HG03045 (cell line): Measurements from ENCODE around the gene CDK19.

Experiments used
- ATAC-seq: cut with Tn5 transposase; IDR thresholded peaks from one replicate; pipeline ENCODE4 v1.9.1; 2021; ENCODE audit warnings: mild to moderate bottlenecking, moderate library complexity; ENCODE audit not compliant: unreplicated experiment

The CDK19 gene

DNA sequence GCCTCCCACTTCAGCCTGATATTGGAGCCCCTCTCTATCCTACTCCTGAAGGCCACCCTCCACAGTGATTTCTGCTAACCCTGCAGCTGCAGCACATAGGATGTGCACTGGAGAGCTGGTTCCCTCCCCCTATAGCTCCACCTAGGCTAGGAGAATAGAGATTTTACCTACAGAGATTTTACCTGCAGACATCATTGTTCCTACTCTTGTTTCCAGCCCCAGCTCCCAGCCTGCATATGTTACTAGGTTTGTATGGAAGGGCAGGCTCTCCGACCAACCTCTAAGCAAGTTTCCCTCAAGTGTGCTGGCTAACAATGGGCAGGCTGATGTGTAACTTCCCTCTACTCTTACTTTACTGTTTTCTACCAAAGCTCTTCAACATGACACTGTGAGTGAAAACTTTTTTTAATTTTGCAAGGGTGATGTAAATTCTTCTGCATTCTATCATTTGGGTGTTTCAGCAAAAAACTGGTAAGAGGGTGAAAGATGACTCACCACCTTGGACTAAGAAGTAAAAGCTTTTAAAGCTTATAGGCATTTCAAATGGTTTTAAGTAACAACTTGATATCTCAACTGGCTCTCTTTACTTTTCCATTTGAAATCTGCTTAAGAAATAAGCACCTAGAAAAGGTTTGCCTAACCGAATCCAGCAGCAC lies 106.8 kb downstream of the CDK19 start:
- ATAC-seq: no peak

DNA sequence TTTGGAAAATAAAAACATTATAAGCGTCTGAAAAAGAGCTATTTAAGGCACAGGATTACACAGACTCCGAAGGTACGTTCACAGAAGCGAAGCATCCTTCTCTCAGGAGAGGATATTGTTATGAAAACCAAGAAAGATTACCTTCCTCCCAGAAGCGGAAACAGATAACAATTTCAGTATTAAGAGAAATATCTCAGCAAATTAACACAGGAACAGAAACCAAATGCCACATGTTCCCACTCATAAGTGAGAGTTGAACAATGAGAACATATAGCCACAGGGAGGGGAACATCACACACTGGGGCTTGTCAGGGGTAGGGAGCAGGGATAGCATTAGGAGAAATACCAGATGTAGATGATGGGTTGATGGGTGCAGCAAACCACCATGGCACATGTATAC lies 109.7 kb downstream of the CDK19 start:
- ATAC-seq: no peak

DNA sequence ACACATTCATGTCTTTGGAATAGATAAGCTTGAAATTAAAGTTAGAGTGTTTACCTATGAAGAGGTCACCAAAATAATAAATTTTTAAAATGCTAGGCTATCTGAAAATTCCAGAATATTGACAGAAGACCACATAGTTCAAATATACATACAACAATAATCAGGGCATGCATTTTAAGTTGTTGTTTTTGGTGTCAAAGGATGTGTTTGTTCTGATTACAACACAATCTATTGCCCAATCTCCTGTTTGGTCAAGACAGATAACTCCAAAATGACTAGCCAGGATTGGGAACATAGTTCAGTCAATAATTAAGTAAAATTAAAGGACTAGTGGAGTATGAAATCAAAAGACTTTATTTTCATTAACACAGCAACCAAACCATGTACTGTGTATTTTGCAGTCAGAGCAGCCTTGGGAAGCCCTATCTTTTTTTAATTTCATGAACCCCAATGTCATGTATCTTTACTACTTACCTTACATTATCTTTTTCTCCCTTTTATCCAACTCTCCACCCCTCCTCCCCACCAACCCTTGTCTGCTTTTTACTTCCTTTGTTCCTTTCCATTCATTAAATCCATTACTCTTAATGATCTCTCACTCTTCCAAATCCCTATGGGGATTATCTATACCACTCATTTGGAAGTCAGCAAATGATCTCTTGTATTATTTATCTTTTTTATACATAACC lies 111.2 kb downstream of the CDK19 start:
- ATAC-seq: no peak

- no peak for ATAC-seq
Observed at GRCh38 chr6:110703010-110703905, 112.0 kb downstream of the CDK19 start.

DNA sequence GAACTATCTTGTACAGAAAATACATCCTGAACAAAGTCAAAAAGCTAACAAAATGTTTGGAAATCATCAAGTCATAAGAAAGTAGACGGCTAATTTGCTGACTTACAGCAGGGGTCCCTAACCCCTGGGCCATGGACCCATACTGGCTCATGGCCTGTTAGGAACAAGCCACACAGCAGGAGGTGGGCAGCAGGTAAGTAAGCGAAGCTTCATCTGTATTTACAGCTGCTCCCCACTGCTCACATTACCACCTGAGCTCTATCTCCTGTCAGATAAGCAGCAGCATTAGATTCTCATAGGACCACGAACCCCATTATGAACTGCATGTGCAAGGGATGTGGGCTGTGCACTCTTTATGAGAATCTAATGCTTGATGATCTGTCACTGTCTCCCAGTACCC lies 115.5 kb downstream of the CDK19 start:
- ATAC-seq: no peak

GRCh38 chr6:110693994-110694393 lies 121.3 kb downstream of the CDK19 start:
- no peak for ATAC-seq

DNA sequence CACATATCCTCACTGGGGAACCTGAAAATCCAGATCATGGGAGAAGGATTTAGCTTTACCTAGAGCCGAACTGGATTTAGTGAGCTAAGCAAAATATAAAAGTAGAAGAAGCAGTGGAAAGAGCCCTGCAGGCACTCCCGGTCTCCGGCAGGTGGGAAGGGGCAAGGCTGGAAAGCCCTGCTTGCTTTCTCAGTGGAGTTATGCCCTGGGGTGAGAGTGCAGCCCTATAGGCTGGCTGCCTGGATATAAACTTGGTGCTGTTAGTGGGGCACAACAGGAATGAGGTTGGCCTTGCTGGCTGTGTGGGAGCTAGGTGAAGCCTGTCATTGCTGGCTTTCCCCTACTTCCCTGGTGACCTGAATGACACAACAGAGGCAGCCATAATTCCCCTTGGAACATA lies 122.0 kb downstream of the CDK19 start:
- no peak for ATAC-seq

DNA sequence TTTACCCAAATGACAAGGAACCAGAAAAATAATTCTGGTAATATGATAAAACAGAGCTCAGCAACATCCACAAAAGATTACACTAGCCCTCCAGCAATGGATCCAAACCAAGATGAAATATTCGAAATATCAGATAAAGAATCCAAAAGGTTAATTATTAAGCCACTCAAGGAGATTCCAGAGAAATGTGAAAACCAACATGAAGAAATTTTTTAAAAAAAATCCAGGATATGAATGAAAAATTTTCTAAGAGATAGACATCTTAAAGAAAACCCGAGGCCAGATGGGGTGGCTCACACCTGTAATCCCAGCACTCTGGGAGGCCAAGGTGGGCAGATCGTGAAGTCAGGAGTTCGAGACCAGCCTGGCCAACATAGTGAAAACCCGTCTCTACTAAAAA lies 124.4 kb downstream of the CDK19 start:
- no peak for ATAC-seq

- no peak for ATAC-seq
Observed at GRCh38 chr6:110690106-110690654, 125.1 kb downstream of the CDK19 start.

GRCh38 chr6:110689275-110689935 lies 125.9 kb downstream of the CDK19 start:
- no peak for ATAC-seq

DNA sequence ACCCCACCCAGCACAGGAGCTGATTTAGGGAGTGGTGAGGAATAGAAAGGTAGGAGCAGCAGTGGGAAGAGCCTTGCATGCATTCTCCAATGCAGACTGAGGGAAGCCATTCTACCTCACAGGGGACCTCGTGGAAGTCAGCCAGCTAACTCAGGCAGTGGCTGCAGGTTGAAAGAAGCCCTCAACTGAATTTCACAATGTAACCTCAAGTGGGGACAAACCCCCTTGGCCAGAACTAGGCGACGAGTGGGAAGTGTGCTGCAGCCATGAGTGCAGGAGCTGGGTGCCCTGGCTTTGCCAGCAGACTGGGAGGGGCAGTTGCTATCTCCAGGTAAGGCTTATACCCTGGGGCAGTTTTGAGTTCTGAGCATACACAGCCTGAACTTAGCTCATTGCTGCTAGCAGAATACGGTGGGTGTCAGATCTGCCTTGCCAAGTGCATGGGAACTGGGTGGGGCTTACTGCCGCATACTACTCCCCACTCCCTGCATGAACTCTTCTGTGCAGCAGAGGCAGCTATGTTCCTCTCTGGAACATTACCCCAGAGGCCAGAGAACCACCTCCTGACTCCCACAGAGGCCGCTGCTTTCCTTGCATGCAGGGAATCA lies 126.5 kb downstream of the CDK19 start:
- ATAC-seq: no peak

DNA sequence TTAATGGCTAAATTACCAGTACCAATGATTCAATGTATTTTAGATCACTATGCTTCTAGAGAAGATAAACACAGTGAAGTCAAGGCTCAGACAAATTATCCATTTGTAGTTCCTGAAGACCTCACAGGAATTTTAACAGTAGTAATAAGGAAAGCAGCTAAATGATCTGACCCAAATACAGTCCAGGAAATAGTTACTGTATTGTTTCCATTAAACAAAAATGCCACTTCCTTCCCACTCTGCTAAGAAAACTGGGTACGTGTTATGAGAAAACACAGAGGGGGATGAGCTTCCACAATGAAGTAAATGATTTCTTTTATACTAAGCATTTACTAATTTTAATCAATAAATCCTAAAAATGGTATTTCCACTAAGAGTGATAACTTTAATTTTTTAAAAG lies 127.9 kb downstream of the CDK19 start:
- ATAC-seq: no peak

DNA sequence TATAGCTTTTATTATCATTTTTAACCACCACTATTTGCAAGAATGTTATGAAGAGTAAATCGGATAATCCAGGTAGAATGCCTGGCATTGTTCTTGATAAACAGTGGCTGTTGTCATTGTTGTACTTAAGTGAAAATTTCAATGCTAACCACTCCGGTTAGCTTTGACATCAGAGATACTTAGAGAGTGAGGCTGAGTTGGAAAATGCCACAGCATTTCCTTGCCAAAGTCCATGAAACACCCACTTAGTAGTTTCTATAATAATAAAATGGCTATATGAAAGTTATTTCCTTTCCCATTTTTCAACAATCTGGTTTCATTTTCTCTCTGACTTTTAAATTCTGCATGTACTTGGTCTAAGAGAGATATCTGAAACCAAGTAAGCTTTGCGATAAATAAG lies 132.0 kb downstream of the CDK19 start:
- no peak for ATAC-seq

GRCh38 chr6:110682460-110682853 lies 132.8 kb downstream of the CDK19 start:
- ATAC-seq: peak; percentile 94

- peak; percentile 6 for ATAC-seq
Observed at GRCh38 chr6:110681543-110682459, 133.5 kb downstream of the CDK19 start.

GRCh38 chr6:110676396-110676795 lies 138.9 kb downstream of the CDK19 start:
- ATAC-seq: no peak

- no peak for ATAC-seq
Observed at GRCh38 chr6:110674096-110674495, 141.2 kb downstream of the CDK19 start.

DNA sequence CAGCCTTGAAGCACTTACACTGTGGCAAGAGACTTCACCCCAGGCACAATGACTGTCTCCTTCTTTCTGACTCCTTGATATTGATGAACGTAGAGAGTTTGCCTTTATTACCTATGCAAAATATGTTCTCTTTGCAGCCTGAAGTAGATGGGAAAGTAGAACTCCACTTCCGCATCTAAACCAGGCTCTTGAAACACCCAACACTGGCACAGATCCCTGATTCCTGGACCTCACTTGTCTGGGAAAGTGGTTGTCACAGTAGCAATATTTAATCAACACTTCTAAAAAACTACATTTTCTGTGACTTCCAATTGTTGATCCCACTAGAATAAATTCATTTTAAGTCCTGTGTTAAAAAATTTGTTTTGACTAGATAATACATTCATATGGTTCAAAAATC lies 143.1 kb downstream of the CDK19 start:
- no peak for ATAC-seq

DNA sequence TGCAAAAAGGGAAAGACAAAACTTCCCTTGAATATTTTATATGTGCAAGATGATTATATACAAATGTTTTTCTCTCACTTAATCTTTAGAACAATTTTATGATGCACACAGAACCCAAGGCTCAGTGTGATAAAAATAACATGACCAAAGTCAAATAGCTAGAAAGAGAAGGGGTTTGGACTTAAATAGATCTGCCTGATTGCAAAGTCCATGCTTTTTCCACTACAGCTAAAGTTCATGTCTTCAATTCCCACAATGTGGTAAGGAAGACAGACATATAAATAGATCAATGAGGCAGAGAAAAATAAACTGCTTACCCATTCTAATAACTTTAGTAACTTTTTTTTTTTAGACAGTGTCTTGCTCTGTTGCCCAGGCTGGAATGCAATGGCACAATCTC lies 143.8 kb downstream of the CDK19 start:
- no peak for ATAC-seq

GRCh38 chr6:110665600-110665999 lies 149.7 kb downstream of the CDK19 start:
- no peak for ATAC-seq
